Endothelial cell of umbilical vein (primary cell): ENCODE data around the gene ANXA4.

ENCODE experiments used
- CTCF ChIP-seq, 2 donors: IDR thresholded peaks; 1 replicate in 1 of 2; 2 replicates in 1 of 2; pipeline ENCODE4 v1.5.1; 2011; ENCODE audit warnings: low read length in 2 of 2, mild to moderate bottlenecking in 2 of 2, moderate library complexity in 2 of 2, control low read depth in 1 of 2, inconsistent platforms in 1 of 2, low read depth in 1 of 2; ENCODE audit not compliant: insufficient read depth in 1 of 2; ENCODE audit errors: extremely low read depth in 1 of 2
- POLR2AphosphoS5 ChIP-seq: IDR thresholded peaks from 2 replicates; pipeline ENCODE4 v1.6.1; 2012; ENCODE audit warnings: low read depth, mild to moderate bottlenecking, control low read depth, low read length, moderate library complexity; ENCODE audit not compliant: insufficient read depth

DNA sequence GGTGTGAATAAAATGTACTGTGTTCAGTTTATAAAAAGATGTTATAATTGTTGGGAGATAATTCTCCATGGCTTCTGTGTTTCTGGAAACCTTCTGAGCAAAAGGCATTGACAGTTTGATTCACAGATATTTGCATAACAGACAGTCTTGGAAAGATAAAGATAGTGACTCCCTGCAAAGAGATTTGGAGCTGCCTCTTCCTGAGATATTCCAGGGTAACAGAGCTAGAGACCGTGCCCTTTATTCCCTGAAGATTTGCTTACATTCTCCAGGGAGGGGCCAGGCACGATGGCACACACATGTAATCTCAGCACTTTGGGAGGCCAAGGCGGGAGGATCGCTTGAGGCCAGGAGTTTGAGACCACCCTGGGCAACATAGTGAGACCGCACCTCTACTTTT is 12.2 kb upstream of the ANXA4 start:
- TF ChIP-seq CTCF (IDR thresholded peaks at IDR 0.05; ENCODE audit: extremely low read depth in 1 of 2, insufficient read depth in 1 of 2, low read depth in 1 of 2, low read length in 2 of 2) (no peak), POLR2AphosphoS5 (no peak)
